22Rv1 (cell line): ENCODE data around the gene ATF7IP2.
"Not testable (repeated sequence)": the region's sequence is repeated elsewhere in the genome, so short reads cannot be mapped to it uniquely, and the experiment has no call there.

Experiments used
- H3K27ac ChIP-seq: fragments of 450-650 bp; 2 replicates; pipeline ENCODE4 v1.5.1; 2017
- ZFX ChIP-seq: fragments of 450-650 bp; IDR thresholded peaks from 2 replicates; pipeline ENCODE4 v1.6.1; 2017; ENCODE audit warnings: antibody characterized with exemption, borderline replicate concordance
- TF ChIP-seq, protein P1 (sequence below): fragments of 450-650 bp; IDR thresholded peaks from 2 replicates; pipeline ENCODE4 v1.5.1; 2017; ENCODE audit warnings: mild to moderate bottlenecking

The ATF7IP2 gene

GRCh38 chr16:10408824-10409381, 23.0 kb downstream of the ATF7IP2 start:
- TF ChIP-seq ZFX, result no peak
- TF ChIP-seq, protein P1, sequence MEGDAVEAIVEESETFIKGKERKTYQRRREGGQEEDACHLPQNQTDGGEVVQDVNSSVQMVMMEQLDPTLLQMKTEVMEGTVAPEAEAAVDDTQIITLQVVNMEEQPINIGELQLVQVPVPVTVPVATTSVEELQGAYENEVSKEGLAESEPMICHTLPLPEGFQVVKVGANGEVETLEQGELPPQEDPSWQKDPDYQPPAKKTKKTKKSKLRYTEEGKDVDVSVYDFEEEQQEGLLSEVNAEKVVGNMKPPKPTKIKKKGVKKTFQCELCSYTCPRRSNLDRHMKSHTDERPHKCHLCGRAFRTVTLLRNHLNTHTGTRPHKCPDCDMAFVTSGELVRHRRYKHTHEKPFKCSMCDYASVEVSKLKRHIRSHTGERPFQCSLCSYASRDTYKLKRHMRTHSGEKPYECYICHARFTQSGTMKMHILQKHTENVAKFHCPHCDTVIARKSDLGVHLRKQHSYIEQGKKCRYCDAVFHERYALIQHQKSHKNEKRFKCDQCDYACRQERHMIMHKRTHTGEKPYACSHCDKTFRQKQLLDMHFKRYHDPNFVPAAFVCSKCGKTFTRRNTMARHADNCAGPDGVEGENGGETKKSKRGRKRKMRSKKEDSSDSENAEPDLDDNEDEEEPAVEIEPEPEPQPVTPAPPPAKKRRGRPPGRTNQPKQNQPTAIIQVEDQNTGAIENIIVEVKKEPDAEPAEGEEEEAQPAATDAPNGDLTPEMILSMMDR, result no peak
- no peak overlapping the region for H3K27ac ChIP-seq

- H3K27ac ChIP-seq, result not testable (repeated sequence)
Observed at GRCh38 chr16:10409713-10410112, 23.9 kb downstream of the ATF7IP2 start.

- no peak for TF ChIP-seq ZFX
- TF ChIP-seq, protein P1, result no peak
- H3K27ac ChIP-seq, result no peak overlapping the region
Observed at GRCh38 chr16:10410469-10410868, 24.6 kb downstream of the ATF7IP2 start.

DNA sequence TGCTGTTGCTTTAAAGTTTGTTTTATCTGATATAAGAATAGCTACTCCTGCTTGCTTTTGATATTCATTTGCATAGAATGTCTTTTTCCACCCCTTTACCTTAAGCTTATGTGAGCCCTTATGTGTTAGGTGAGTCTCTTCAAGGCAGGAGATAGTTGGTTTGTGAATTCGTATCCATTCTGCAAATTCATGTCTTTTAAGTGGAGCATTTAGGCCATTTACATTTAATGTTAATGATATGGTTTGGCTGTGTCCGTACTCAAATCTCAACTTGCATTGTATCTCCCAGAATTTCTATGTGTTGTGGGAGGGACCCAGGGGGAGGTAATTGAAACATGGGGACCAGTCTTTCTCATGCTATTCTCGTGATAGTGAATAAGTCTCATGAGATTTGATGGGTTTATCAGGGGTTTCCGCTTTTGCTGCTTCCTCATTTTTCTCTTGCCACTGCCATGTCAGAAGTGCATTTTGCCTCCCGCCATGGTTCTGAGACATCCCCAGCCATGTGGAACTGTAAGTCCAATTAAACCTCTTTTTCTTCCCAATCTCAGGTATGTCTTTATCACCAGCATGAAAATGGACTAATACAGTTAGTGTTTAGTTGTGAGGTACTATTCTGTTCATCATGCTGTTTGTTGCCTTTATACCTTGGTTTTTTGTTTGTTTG, 27.2 kb downstream of the ATF7IP2 start:
- TF ChIP-seq, protein P1, result no peak
- TF ChIP-seq ZFX, result no peak

GRCh38 chr16:10418204-10418603, 32.3 kb downstream of the ATF7IP2 start:
- H3K27ac ChIP-seq, result not testable (repeated sequence)

More for the DNA sequence above, 27.2 kb downstream of the ATF7IP2 start:
- no peak overlapping the region for H3K27ac ChIP-seq

GRCh38 chr16:10419701-10420100, 33.8 kb downstream of the ATF7IP2 start:
- no peak overlapping the region for H3K27ac ChIP-seq
- TF ChIP-seq, protein P1, result no peak
- no peak for TF ChIP-seq ZFX

GRCh38 chr16:10421596-10421995, 35.7 kb downstream of the ATF7IP2 start:
- H3K27ac ChIP-seq, result no peak overlapping the region
- TF ChIP-seq ZFX, result no peak
- TF ChIP-seq, protein P1, result no peak

DNA sequence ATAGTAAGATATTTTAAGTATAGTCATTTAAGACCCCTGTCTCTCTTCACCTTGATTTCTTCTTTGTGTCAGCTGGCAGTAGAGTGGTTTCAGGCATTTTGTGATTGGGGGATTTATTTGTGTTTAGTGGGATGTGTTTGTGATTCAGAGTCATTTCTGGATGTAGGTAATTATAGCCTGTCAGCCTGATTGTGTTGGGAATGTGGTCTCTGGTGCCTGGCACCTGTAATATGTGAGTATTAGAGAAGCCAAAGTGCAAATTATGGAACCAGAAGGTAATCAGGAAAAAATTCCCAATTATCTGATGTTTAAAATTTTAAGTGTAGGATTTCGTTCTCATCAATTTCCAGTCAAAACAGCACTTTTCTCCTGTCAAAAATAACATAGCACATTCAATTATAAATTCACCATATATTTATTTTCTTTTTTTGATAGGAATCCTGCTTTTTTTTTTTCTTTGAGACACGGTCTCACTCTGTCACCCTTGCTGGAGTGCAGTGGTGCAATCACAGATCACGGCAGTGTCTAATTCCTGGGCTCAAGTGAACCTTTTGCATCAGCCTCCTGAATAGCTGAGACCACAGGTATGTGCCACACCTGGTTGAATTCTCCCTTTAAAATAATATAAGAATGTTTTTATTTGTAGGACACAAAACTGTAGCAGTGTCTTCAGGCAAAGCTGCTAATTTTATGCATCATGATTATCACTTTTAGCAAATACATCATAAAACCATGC, 42.7 kb downstream of the ATF7IP2 start:
- H3K27ac ChIP-seq, result no peak overlapping the region
- TF ChIP-seq ZFX, result no peak
- TF ChIP-seq, protein P1, result no peak

GRCh38 chr16:10429299-10429969, 43.6 kb downstream of the ATF7IP2 start:
- H3K27ac ChIP-seq, result not testable (repeated sequence)
